Thyroid gland (tissue), 4 donors: Measurements from ENCODE around the gene SUN2. TPM values are rescaled to one million over a fixed set of nuclear protein-coding genes. Genes with fewer than 3 reads are reported as not detected.
A peak's percentile ranks its signal among the peaks of the same experiment; 100 is the strongest.

Experiments used
- DNase-seq, 2 donors: peaks; one replicate each; pipeline ENCODE4 v3.0.0-alpha.2; 2019
- H3K27ac ChIP-seq, 3 donors: fragments of 200-600 bp; sonication (generic); 1 replicate in 2 of 3; 2 replicates in 1 of 3; pipeline ENCODE4 v1.5.1; 2016 to 2019; ENCODE audit warnings: mild to moderate bottlenecking in 1 of 3, moderate library complexity in 1 of 3
- H3K27me3 ChIP-seq: fragments of 200-600 bp; sonication (generic); one replicate; pipeline ENCODE4 v1.5.1; 2019
- H3K36me3 ChIP-seq, 2 donors: fragments of 200-600 bp; sonication (generic); one replicate each; pipeline ENCODE4 v1.5.1; 2016 to 2019
- H3K4me1 ChIP-seq, 2 donors: fragments of 200-600 bp; sonication (generic); one replicate each; pipeline ENCODE4 v1.5.1; 2017 to 2019
- H3K4me3 ChIP-seq, 3 donors: fragments of 200-600 bp; sonication (generic); replicated peaks in 1 of 3; 1 replicate in 2 of 3; 2 replicates in 1 of 3; pipeline ENCODE4 v1.5.1; 2016; ENCODE audit warnings: mild to moderate bottlenecking in 1 of 3
- H3K9me3 ChIP-seq: fragments of 200-600 bp; sonication (generic); one replicate; pipeline ENCODE4 v1.5.1; 2017
- CTCF ChIP-seq, 6 experiments: fragments of 200-600 bp in 3 of 6; fragments of 450-650 bp in 3 of 6; sonication (generic) in 3 of 6; IDR thresholded peaks; one replicate each; pipeline ENCODE4 v1.5.1; 2016 to 2019; ENCODE audit warnings: antibody characterized with exemption in 6 of 6, mild to moderate bottlenecking in 2 of 6, inconsistent platforms in 1 of 6, moderate library complexity in 1 of 6
- POLR2A ChIP-seq, 2 donors: fragments of 450-650 bp; IDR thresholded peaks; one replicate each; pipeline ENCODE4 v1.6.1; 2017; ENCODE audit warnings: antibody characterized with exemption in 2 of 2, mild to moderate bottlenecking in 2 of 2, moderate library complexity in 1 of 2
- WGBS, 2 donors: methylation state at CpG; one replicate each; pipeline ENCODE4 v1.1.5; 2017; 5-methylcytosine and 5-hydroxymethylcytosine counted together
- intact Hi-C: fragments of 100-400 bp; cut with DNase I; formaldehyde crosslinking; loops from one replicate; pipeline ENCODE4 v1.15.1; 2023
- total RNA-seq, 4 donors: library from RNA; depleted of rRNA; stranded (reverse); fragments of >200 nt; gene quantifications; one replicate each; pipeline ENCODE4 v1.2.3, GENCODE V29; 2016

Gene SUN2
- total RNA-seq, 4 donors from 2014 or later = 137 to 356 (median 153) TPM

- intact Hi-C loops = no loop called here
- Histone ChIP-seq H3K9me3 (no peaks in the 10 kb centered on the region), H3K27me3 (no peaks in the 10 kb centered on the region), H3K27ac (peak overlapping the region; percentile 91 to 95 (median 94)), H3K4me3 (peak overlapping the region; percentile 23 to 63 (median 36)), H3K4me1 (peaks cover 16 to 36% of the 10 kb centered on the region in 2 donors), H3K36me3 (peaks cover 17 to 23% of the 10 kb centered on the region in 2 donors)
- WGBS, 2 donors = 3 to 8% methylated on average over 9 to 16 of the region's 74 CpGs
- TF ChIP-seq POLR2A (IDR thresholded peaks at IDR 0.05) = peak in 1 of 2 donors; percentile 32
- TF ChIP-seq CTCF (IDR thresholded peaks at IDR 0.05) = no peak
- DNase-seq = peak; percentile 96 to 97
Measured at GRCh38 chr22:38755155-38755910, 465 bp downstream of the SUN2 start.

- WGBS, 2 donors = 35 to 37% methylated on average over 11 to 12 of the region's 12 CpGs
- TF ChIP-seq CTCF (IDR thresholded peaks at IDR 0.05) (no peak), POLR2A (IDR thresholded peaks at IDR 0.05) (no peak)
- peak; percentile 32 to 35 for DNase-seq
- H3K9me3 ChIP-seq = no peaks in the 10 kb centered on the region
- intact Hi-C loops = loop anchor here (5.0 kb wide), 1 partner anchor 47 kb away; the partner anchor contains the start of gene GTPBP1
- H3K27ac ChIP-seq = peak overlapping the region; percentile 91 to 95 (median 94)
- peak overlapping the region in 2 of 3 donors; percentile 23 to 63 for H3K4me3 ChIP-seq
- H3K27me3 ChIP-seq = no peaks in the 10 kb centered on the region
- H3K36me3 ChIP-seq = peaks cover 23 to 29% of the 10 kb centered on the region in 2 donors
- H3K4me1 ChIP-seq = peaks cover 16 to 36% of the 10 kb centered on the region in 2 donors
Measured at GRCh38 chr22:38754751-38755154, 1.0 kb downstream of the SUN2 start.

- H3K36me3 ChIP-seq = peaks cover 29 to 35% of the 10 kb centered on the region in 2 donors
- intact Hi-C loops = loop anchor here (5.0 kb wide), 1 partner anchor 47 kb away; the partner anchor contains the start of gene GTPBP1
- no peak for TF ChIP-seq CTCF (IDR thresholded peaks at IDR 0.05)
- TF ChIP-seq POLR2A (IDR thresholded peaks at IDR 0.05) = no peak
- peak; percentile 76 to 77 for DNase-seq
- H3K4me3 ChIP-seq = peak overlapping the region in 1 of 3 donors; percentile 63
- H3K9me3 ChIP-seq = no peaks in the 10 kb centered on the region
- peak overlapping the region; percentile 91 to 95 (median 94) for H3K27ac ChIP-seq
- WGBS, 2 donors = 26 to 34% methylated on average over 11 to 12 of the region's 12 CpGs
- no peaks in the 10 kb centered on the region for H3K27me3 ChIP-seq
- H3K4me1 ChIP-seq = peaks cover 16 to 36% of the 10 kb centered on the region in 2 donors
Measured at GRCh38 chr22:38753948-38754750, 1.6 kb downstream of the SUN2 start.

GRCh38 chr22:38751422-38752346, 4.1 kb downstream of the SUN2 start:
- Histone ChIP-seq H3K9me3 (no peaks in the 10 kb centered on the region), H3K27me3 (no peaks in the 10 kb centered on the region), H3K27ac (peak overlapping the region in 2 of 3 donors; percentile 40 to 45), H3K4me3 (no peak overlapping the region), H3K4me1 (peaks cover 16 to 33% of the 10 kb centered on the region in 2 donors), H3K36me3 (peaks cover 48 to 51% of the 10 kb centered on the region in 2 donors)
- TF ChIP-seq CTCF (IDR thresholded peaks at IDR 0.05) (no peak), POLR2A (IDR thresholded peaks at IDR 0.05) (no peak)
- WGBS, 2 donors = 66 to 90% methylated on average over 16 to 21 of the region's 24 CpGs
- peak; percentile 36 to 47 for DNase-seq
- intact Hi-C loops = loop anchor here (5.0 kb wide), 1 partner anchor 44 kb away; the partner anchor contains the start of gene GTPBP1
